Measurements from ENCODE around the gene EPS8L3. TPM values are rescaled to one million over a fixed set of nuclear protein-coding genes. Genes with fewer than 3 reads are reported as not detected.
A peak's percentile ranks its signal among the peaks of the same experiment; 100 is the strongest.

Gene EPS8L3
- total and polyA plus RNA-seq, 2 of the 4 experiments (the other 2 are of a cell fraction): not detected

GRCh38 chr1:109802901-109803561 lies 39.3 kb upstream of the EPS8L3 start:
- no peak overlapping the region for H3K18ac ChIP-seq (ENCODE audit: low read depth, low read length)
- H4K20me1 ChIP-seq (ENCODE audit: insufficient read depth, low read length): no peaks in the 10 kb centered on the region
- ATAC-seq (ENCODE audit: low read depth): no peak
- peak overlapping the region; percentile 81; the same call in 1 of the 2 replicates for H2AK5ac ChIP-seq (ENCODE audit: low read depth, low read length)
- H2AFZ ChIP-seq (replicated peaks; ENCODE audit: low read length, poor library complexity): peak overlapping the region; percentile 37
- ChIA-PET POLR2A (ENCODE audit: unreplicated experiment) (no interaction called here), CTCF (no interaction called here)
- H2BK5ac ChIP-seq (ENCODE audit: low read depth, low read length, poor library complexity, severe bottlenecking): no peak overlapping the region
- no peak overlapping the region for H3K4me2 ChIP-seq (ENCODE audit: low read depth, low read length)
- no peak overlapping the region for H3K4me3 ChIP-seq (ENCODE audit: insufficient read depth, low read depth, low read length)
- peak overlapping the region; percentile 15 for H2AK9ac ChIP-seq (replicated peaks; ENCODE audit: low read depth, low read length, poor library complexity)
- no peak overlapping the region for H4K5ac ChIP-seq (ENCODE audit: low read depth, low read length)
- intact Hi-C loops (cut with micrococcal nuclease): no loop called here
- no peaks in the 10 kb centered on the region for H3K79me1 ChIP-seq (ENCODE audit: low read depth in 1 of 2, low read length in 2 of 2)
- TF ChIP-seq MXI1 (IDR thresholded peaks at IDR 0.05; ENCODE audit: borderline replicate concordance, low read depth, low read length) (no peak), CHD1 (IDR thresholded peaks at IDR 0.05; ENCODE audit: low read depth, low read length) (no peak), POLR2A (IDR thresholded peaks at IDR 0.05; ENCODE audit: low read depth, low read length) (no peak), RAD21 (IDR thresholded peaks at IDR 0.05; ENCODE audit: low read length) (no peak), CEBPB (IDR thresholded peaks at IDR 0.05; ENCODE audit: low read depth, low read length) (no peak), ELK1 (IDR thresholded peaks at IDR 0.05; ENCODE audit: borderline replicate concordance, low read depth, low read length) (no peak), NFE2L2 (IDR thresholded peaks at IDR 0.05; ENCODE audit: low read depth, low read length) (no peak), BHLHE40 (IDR thresholded peaks at IDR 0.05; ENCODE audit: low read depth, low read length) (no peak), SMC3 (IDR thresholded peaks at IDR 0.05; ENCODE audit: low read depth, low read length) (no peak), RFX5 (IDR thresholded peaks at IDR 0.05; ENCODE audit: low read depth, low read length) (no peak), FOS (IDR thresholded peaks at IDR 0.05; ENCODE audit: low read depth, low read length) (no peak), RCOR1 (IDR thresholded peaks at IDR 0.05; ENCODE audit: insufficient replicate concordance, low read length) (no peak), MAFK (IDR thresholded peaks at IDR 0.05; ENCODE audit: low read depth, low read length) (no peak), USF2 (IDR thresholded peaks at IDR 0.05; ENCODE audit: low read depth, low read length) (no peak), MAZ (IDR thresholded peaks at IDR 0.05; ENCODE audit: borderline replicate concordance, low read depth, low read length) (no peak), CTCF (conservative IDR thresholded peaks at IDR 0.05; ENCODE audit: low read depth, low read length) (no peak)
- no peak overlapping the region for H3K23ac ChIP-seq (ENCODE audit: low read depth, low read length)
- no CpG with 5 or more reads among the region's 5 CpGs for WGBS, 2 experiments (ENCODE audit: extremely low coverage in 2 of 2, insufficient read length in 1 of 2)
- H3K9me3 ChIP-seq (ENCODE audit: control insufficient read depth, insufficient read depth, low read length): no peaks in the 10 kb centered on the region
- no peak for DNase-seq
- H4K8ac ChIP-seq (ENCODE audit: low read depth in 2 of 2, low read length in 2 of 2): no peak overlapping the region
- peaks cover 8% of the 10 kb centered on the region for H3K4me1 ChIP-seq (ENCODE audit: control insufficient read depth, insufficient read depth, low read length)
- H2BK20ac ChIP-seq (ENCODE audit: low read depth, low read length): no peak overlapping the region
- no peak overlapping the region for H3K9ac ChIP-seq (ENCODE audit: low read depth, low read length)
- peaks cover 18% of the 10 kb centered on the region for H3K9me1 ChIP-seq (ENCODE audit: insufficient read depth, low read length)
- no peaks in the 10 kb centered on the region for H3K27me3 ChIP-seq (ENCODE audit: control insufficient read depth, insufficient read depth, low read length)
- no peak overlapping the region for H2BK15ac ChIP-seq (ENCODE audit: low read depth, low read length)
- no peak overlapping the region for H3K56ac ChIP-seq (ENCODE audit: extremely low read depth, insufficient read depth, low read length)
- H3K4ac ChIP-seq (ENCODE audit: low read depth, low read length): 0 out of 2 replicates have a peak overlapping the region, but pooled peaks have one; percentile 7
- dilution Hi-C loops (cut with HindIII; ENCODE audit: low sequenced_read_pairs, unreplicated experiment): no loop called here
- no peak overlapping the region for H4K91ac ChIP-seq (ENCODE audit: insufficient read depth, low read depth, low read length)
- in situ Hi-C loops (cut with MboI; ENCODE audit: low sequenced_read_pairs): no loop called here
- no TSS peak for BruUV-seq (replicated peaks)
- H3K27ac ChIP-seq (ENCODE audit: insufficient read depth, low read length): no peak overlapping the region
- no peaks in the 10 kb centered on the region for H3K36me3 ChIP-seq (ENCODE audit: control insufficient read depth, insufficient read depth, low read length)
- H3K14ac ChIP-seq (replicated peaks; ENCODE audit: low read depth, low read length): no peak overlapping the region; the same call in 1 of the 2 replicates
- H2BK120ac ChIP-seq (ENCODE audit: low read depth, low read length): no peak overlapping the region; the same call in 1 of the 2 replicates

Data from IMR-90 (cell line).